ENCODE measurements around the gene OST4.

OST4 gene

DNA sequence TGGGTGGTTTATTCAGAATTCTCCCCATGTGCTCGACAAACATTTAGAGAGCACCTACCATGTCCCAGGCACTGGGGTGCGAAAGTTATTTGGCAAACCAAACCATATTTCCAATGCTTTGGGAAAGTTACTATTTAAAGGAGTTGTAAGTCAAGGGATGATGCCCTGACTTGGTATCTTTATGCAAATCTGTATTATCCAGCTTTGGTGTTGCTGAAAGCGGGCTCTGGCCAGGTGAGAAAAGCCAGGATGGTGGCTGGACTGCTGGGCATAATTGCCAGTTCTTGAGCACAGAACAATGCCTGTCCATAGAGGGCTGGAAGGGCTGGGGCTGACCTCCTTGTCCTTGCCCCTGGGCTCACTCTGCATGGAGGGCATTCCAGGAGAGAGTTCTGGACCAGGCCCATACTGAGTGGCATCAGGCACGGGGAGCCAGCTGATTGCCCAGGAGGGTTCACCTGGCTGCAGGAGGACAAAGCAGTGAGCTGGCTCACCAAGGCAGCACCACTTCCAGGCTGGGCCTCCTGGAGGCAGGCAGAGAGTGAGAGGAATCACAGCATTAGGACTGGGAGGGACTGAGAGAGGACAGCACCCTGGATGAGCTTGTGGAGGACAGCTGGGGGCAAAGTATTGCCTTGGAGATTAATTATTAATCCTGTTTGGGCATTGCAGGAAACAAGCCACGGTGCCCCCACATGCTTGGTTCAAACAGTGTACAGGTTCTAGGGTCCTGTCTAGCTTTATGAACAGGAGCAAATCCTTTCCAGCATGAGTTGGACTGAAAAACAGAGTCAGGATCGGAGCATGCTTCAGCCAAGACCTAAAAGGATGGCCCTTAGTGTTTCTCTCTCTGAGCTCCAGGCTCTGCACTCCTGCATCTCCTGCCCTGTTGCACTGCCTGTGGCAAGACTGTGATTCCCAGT is 22.2 kb upstream of the OST4 start:
- DNase-seq (ENCODE audit: low spot score) (no peak), FAIRE-seq (no peak)

- DNase-seq (ENCODE audit: low spot score) (no peak), FAIRE-seq (no peak)
Observed at GRCh38 chr2:27092696-27093429, 21.4 kb upstream of the OST4 start.

GRCh38 chr2:27091746-27092695 is 20.6 kb upstream of the OST4 start:
- FAIRE-seq (no peak), DNase-seq (ENCODE audit: low spot score) (no peak)

DNA sequence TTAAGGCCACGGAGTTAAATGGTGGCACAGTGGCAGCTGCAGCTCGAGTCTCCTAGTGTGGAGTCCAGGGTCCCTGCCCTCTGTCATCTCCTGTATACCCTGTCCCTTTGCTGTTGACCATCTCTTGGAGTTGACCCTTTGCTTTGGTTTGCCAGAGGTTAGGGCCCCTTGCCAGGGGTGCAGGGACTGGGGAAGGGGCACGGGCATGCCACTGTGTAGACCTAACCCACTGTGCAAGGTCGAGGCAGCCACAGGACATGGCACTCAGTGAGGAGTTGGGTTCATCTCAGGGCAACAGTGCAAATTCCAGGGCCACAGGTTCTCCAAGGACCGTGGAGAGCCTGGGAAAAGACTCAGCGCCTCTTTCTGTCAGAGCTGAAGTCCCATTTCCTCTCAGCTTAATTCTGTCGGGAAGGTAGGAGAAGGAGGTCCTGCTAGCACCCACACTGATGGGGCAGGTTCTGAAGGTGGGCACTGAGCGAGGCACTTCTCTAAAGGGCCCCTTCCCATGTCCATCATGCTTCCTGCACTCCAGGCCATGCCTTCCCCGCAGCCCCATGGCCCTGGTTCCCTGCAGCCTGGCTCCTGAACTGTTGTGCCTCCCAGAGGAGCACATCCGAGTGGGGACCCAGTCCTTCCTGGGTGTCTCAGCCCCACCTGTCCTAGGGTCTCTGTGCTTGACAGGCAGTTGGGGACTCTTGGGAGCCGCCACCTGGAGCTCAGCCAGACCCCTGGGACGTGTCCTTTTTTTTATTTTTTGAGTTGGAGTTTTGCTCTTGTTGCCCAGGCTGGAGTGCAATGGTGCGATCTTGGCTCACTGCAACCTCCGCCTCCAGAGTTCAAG is 17.9 kb upstream of the OST4 start:
- no peak for FAIRE-seq

DNA sequence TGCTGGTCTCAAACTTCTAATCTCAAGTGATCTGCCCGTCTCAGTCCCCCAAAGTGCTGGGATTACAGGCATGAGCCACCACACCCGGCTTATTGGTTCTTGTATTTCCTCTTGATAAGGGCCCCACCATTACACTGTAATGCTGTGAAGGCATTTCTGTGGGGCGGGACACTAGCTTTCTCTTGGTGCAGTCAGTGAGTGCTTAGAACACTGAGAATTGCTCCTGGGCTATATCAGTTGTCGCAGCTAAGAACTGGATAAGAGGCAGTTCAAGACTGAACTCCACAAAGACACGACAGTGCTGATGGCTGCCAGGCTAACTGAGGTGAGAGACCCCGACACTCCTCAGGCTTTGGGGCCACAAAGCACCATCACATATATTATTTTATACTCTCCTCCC is 17.2 kb upstream of the OST4 start:
- no peak for DNase-seq (ENCODE audit: low spot score)
- FAIRE-seq, result no peak

More for the DNA sequence above, 17.9 kb upstream of the OST4 start:
- DNase-seq (ENCODE audit: low spot score), result no peak

- FAIRE-seq, result no peak
Observed at GRCh38 chr2:27087823-27088410, 16.5 kb upstream of the OST4 start.

DNA sequence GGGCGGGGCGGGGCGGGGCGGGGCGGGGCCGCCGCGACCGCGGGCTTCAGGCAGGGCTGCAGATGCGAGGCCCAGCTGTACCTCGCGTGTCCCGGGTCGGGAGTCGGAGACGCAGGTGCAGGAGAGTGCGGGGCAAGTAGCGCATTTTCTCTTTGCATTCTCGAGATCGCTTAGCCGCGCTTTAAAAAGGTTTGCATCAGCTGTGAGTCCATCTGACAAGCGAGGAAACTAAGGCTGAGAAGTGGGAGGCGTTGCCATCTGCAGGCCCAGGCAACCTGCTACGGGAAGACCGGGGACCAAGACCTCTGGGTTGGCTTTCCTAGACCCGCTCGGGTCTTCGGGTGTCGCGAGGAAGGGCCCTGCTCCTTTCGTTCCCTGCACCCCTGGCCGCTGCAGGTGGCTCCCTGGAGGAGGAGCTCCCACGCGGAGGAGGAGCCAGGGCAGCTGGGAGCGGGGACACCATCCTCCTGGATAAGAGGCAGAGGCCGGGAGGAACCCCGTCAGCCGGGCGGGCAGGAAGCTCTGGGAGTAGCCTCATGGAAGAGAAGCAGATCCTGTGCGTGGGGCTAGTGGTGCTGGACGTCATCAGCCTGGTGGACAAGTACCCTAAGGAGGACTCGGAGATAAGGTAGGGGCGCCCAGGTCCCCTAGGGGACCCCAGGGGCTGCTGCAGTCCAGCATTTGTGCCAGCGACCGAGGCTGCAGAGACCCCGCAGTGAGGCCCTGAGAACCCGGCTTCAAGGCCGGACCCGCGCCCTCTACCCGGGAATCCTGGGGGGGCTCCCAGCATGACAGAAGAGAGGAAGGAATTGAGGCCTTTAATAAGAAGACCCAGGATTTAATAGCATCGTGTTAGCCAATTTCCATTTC is 15.5 kb upstream of the OST4 start, which contains the start of gene KHK:
TSS of gene KHK (plus strand) at position 49 of the 870 bp plus-strand sequence. CDS start at position 537, 488 bp downstream.
- DNase-seq (ENCODE audit: low spot score) (peak; percentile 73), FAIRE-seq (no peak)

More at GRCh38 chr2:27087823-27088410, 16.5 kb upstream of the OST4 start:
- no peak for DNase-seq (ENCODE audit: low spot score)

- peak; percentile 99 for DNase-seq (ENCODE audit: low spot score)
- peak; percentile 89 for FAIRE-seq
Observed at GRCh38 chr2:27086090-27086723, 14.8 kb upstream of the OST4 start.

- FAIRE-seq, result peak; percentile 70
- DNase-seq (ENCODE audit: low spot score), result peak; percentile 70
Observed at GRCh38 chr2:27085673-27086089, 14.2 kb upstream of the OST4 start.

GRCh38 chr2:27085062-27085672 is 13.7 kb upstream of the OST4 start:
- FAIRE-seq (no peak), DNase-seq (ENCODE audit: low spot score) (no peak)

DNA sequence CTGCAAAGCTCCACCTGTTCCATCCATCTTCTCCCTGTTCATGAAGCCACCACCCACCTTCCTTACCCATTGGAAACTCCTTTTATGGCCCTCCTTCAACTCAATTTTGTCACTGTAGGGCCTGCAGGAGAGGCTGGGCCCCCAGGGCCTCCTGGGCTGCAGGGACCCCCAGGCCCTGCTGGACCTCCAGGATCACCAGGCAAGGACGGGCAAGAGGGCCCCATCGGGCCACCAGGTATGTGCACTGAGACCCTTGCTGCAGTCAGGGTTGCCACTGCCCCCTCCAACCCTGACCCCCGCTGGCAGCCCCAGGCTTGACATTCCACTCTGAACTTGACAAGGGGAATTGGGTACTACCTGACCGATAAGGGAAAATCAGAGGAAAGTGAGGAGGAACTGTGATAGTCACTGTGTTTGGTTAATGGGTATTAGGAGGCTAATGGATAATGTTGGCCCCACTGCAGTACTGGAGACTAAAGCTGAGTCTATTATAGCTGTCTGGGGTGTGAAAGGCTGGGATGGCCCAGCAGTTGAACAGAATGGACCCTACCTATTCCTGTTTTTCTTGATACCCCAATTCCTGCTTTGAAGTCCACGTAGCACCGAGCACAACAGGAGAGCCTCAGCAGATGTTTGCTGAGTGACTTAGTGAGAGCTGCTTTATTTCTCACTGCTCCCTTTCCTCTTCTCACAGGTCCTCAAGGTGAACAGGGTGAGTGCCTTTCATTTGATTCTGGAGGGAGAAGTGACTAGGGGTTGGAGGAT is 13.0 kb upstream of the OST4 start:
- no peak for FAIRE-seq
- DNase-seq (ENCODE audit: low spot score), result no peak

GRCh38 chr2:27083410-27084296 is 12.2 kb upstream of the OST4 start:
- FAIRE-seq (no peak), DNase-seq (ENCODE audit: low spot score) (no peak)

DNA sequence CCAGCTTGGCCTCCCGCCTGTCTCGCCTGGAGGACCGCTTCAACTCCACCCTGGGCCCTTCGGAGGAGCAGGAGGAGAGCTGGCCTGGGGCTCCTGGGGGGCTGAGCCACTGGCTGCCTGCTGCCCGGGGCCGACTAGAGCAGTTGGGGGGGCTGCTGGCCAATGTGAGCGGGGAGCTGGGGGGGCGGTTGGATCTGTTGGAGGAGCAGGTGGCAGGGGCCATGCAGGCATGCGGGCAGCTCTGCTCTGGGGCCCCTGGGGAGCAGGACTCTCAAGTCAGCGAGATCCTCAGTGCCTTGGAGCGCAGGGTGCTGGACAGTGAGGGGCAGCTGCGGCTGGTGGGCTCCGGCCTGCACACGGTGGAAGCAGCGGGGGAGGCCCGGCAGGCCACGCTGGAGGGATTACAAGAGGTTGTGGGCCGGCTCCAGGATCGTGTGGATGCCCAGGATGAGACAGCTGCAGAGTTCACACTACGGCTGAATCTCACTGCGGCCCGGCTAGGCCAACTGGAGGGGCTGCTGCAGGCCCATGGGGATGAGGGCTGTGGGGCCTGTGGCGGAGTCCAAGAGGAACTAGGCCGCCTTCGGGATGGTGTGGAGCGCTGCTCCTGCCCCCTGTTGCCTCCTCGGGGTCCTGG is 11.4 kb upstream of the OST4 start:
- no peak for DNase-seq (ENCODE audit: low spot score)
- no peak for FAIRE-seq

DNA sequence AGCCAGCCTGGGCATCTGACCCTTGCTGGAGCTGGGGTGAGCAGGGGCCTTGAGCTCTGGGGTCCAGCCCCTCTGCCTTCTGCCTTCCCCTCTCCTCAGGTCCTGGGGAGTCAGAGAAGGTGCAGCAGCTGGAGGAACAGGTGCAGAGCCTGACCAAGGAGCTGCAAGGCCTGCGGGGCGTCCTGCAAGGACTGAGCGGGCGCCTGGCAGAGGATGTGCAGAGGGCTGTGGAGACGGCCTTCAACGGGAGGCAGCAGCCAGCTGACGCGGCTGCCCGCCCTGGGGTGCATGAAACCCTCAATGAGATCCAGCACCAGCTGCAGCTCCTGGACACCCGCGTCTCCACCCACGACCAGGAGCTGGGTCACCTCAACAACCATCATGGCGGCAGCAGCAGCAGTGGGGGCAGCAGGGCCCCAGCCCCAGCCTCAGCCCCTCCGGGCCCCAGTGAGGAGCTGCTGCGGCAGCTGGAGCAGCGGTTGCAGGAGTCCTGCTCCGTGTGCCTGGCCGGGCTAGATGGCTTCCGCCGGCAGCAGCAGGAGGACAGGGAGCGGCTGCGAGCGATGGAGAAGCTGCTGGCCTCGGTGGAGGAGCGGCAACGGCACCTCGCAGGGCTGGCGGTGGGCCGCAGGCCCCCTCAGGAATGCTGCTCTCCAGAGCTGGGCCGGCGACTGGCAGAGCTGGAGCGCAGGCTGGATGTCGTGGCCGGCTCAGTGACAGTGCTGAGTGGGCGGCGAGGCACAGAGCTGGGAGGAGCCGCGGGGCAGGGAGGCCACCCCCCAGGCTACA is 10.7 kb upstream of the OST4 start:
- DNase-seq (ENCODE audit: low spot score) (no peak), FAIRE-seq (no peak)

DNA sequence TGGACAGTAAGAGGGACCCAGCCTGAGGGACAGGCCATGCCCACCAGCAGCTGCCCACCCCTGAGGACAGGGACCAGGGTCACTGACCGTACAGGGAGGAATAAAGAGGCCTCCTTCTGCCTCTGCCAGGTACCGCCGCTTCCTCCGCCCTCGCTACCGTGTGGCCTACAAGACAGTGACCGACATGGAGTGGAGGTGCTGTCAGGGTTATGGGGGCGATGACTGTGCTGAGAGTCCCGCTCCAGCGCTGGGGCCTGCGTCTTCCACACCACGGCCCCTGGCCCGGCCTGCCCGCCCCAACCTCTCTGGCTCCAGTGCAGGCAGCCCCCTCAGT is 9.1 kb upstream of the OST4 start:
- DNase-seq (ENCODE audit: low spot score) (no peak), FAIRE-seq (no peak)

All from urothelium cell line (cell line).